ENCODE measurements around the gene UBE3D. TPM values are rescaled to one million over a fixed set of nuclear protein-coding genes. Genes with fewer than 3 reads are reported as not detected.

The UBE3D gene
- total and polyA plus RNA-seq, 4 donors: 2.8 to 21.2 (median 6.5) TPM

GRCh38 chr6:82984720-82985119 is 80.9 kb downstream of the UBE3D start:
- TF ChIP-seq, protein P1, sequence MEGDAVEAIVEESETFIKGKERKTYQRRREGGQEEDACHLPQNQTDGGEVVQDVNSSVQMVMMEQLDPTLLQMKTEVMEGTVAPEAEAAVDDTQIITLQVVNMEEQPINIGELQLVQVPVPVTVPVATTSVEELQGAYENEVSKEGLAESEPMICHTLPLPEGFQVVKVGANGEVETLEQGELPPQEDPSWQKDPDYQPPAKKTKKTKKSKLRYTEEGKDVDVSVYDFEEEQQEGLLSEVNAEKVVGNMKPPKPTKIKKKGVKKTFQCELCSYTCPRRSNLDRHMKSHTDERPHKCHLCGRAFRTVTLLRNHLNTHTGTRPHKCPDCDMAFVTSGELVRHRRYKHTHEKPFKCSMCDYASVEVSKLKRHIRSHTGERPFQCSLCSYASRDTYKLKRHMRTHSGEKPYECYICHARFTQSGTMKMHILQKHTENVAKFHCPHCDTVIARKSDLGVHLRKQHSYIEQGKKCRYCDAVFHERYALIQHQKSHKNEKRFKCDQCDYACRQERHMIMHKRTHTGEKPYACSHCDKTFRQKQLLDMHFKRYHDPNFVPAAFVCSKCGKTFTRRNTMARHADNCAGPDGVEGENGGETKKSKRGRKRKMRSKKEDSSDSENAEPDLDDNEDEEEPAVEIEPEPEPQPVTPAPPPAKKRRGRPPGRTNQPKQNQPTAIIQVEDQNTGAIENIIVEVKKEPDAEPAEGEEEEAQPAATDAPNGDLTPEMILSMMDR (IDR thresholded peaks at IDR 0.05; ENCODE audit: control extremely low read depth, extremely low read depth): no peak

GRCh38 chr6:82980086-82980485 is 85.6 kb downstream of the UBE3D start:
- ATAC-seq (ENCODE audit: insufficient read depth, low FRiP score) (no peak), DNase-seq (no peak)
- Histone ChIP-seq H3K36me3 (ENCODE audit: control insufficient read depth in 4 of 4, insufficient read depth in 4 of 4, low read length in 4 of 4) (no peaks in the 10 kb centered on the region), H3K27me3 (ENCODE audit: control insufficient read depth in 3 of 3, insufficient read depth in 3 of 3, low read length in 2 of 3) (no peaks in the 10 kb centered on the region), H3K9ac (ENCODE audit: insufficient read depth in 1 of 2, low read length in 2 of 2) (no peak overlapping the region), H3K4me1 (ENCODE audit: control insufficient read depth in 5 of 5, insufficient read depth in 5 of 5, low read length in 5 of 5) (no peaks in the 10 kb centered on the region), H3K9me3 (ENCODE audit: control insufficient read depth in 4 of 4, insufficient read depth in 3 of 4, low read length in 3 of 4) (peaks cover 0 to 2% (median 0%) of the 10 kb centered on the region in 4 donors), H3K27ac (ENCODE audit: low read depth in 1 of 2, low read length in 1 of 2) (no peak overlapping the region), H3K4me3 (no peak overlapping the region)
- 71 to 83% methylated on average over 1 of the region's 1 CpG for WGBS, 2 donors
- TF ChIP-seq, protein P1 (IDR thresholded peaks at IDR 0.05; ENCODE audit: control extremely low read depth, extremely low read depth): no peak

More at GRCh38 chr6:82984720-82985119, 80.9 kb downstream of the UBE3D start:
- Histone ChIP-seq H3K27me3 (ENCODE audit: control insufficient read depth in 3 of 3, insufficient read depth in 3 of 3, low read length in 2 of 3) (no peaks in the 10 kb centered on the region), H3K27ac (ENCODE audit: low read depth in 1 of 2, low read length in 1 of 2) (no peak overlapping the region), H3K4me1 (ENCODE audit: control insufficient read depth in 5 of 5, insufficient read depth in 5 of 5, low read length in 5 of 5) (peaks cover 0 to 9% (median 0%) of the 10 kb centered on the region in 5 donors), H3K4me3 (no peak overlapping the region), H3K36me3 (ENCODE audit: control insufficient read depth in 4 of 4, insufficient read depth in 4 of 4, low read length in 4 of 4) (no peaks in the 10 kb centered on the region), H3K9me3 (ENCODE audit: control insufficient read depth in 4 of 4, insufficient read depth in 3 of 4, low read length in 3 of 4) (no peaks in the 10 kb centered on the region), H3K9ac (ENCODE audit: insufficient read depth in 1 of 2, low read length in 2 of 2) (no peak overlapping the region)
- no peak for ATAC-seq (ENCODE audit: insufficient read depth, low FRiP score)
- no peak for DNase-seq

GRCh38 chr6:82979657-82980056 is 86.0 kb downstream of the UBE3D start:
- WGBS, 2 donors: 81 to 84% methylated on average over 1 of the region's 1 CpG
- TF ChIP-seq, protein P1 (IDR thresholded peaks at IDR 0.05; ENCODE audit: control extremely low read depth, extremely low read depth): no peak

GRCh38 chr6:82978362-82978945 is 87.2 kb downstream of the UBE3D start:
- 80 to 96% methylated on average over 3 of the region's 3 CpGs for WGBS, 2 donors
- Histone ChIP-seq H3K4me1 (ENCODE audit: control insufficient read depth in 5 of 5, insufficient read depth in 5 of 5, low read length in 5 of 5) (no peaks in the 10 kb centered on the region), H3K9me3 (ENCODE audit: control insufficient read depth in 4 of 4, insufficient read depth in 3 of 4, low read length in 3 of 4) (peaks cover 0 to 2% (median 0%) of the 10 kb centered on the region in 4 donors), H3K27ac (ENCODE audit: low read depth in 1 of 2, low read length in 1 of 2) (no peak overlapping the region), H3K4me3 (no peak overlapping the region), H3K36me3 (ENCODE audit: control insufficient read depth in 4 of 4, insufficient read depth in 4 of 4, low read length in 4 of 4) (no peaks in the 10 kb centered on the region), H3K9ac (ENCODE audit: insufficient read depth in 1 of 2, low read length in 2 of 2) (no peak overlapping the region), H3K27me3 (ENCODE audit: control insufficient read depth in 3 of 3, insufficient read depth in 3 of 3, low read length in 2 of 3) (no peaks in the 10 kb centered on the region)
- DNase-seq (no peak), ATAC-seq (ENCODE audit: insufficient read depth, low FRiP score) (no peak)
- TF ChIP-seq, protein P1 (IDR thresholded peaks at IDR 0.05; ENCODE audit: control extremely low read depth, extremely low read depth): no peak

More at GRCh38 chr6:82979657-82980056, 86.0 kb downstream of the UBE3D start:
- peaks cover 0 to 2% (median 0%) of the 10 kb centered on the region in 4 donors for H3K9me3 ChIP-seq (ENCODE audit: control insufficient read depth in 4 of 4, insufficient read depth in 3 of 4, low read length in 3 of 4)
- no peak for DNase-seq
- H3K36me3 ChIP-seq (ENCODE audit: control insufficient read depth in 4 of 4, insufficient read depth in 4 of 4, low read length in 4 of 4): no peaks in the 10 kb centered on the region
- no peak overlapping the region for H3K27ac ChIP-seq (ENCODE audit: low read depth in 1 of 2, low read length in 1 of 2)
- no peaks in the 10 kb centered on the region for H3K27me3 ChIP-seq (ENCODE audit: control insufficient read depth in 3 of 3, insufficient read depth in 3 of 3, low read length in 2 of 3)
- no peak for ATAC-seq (ENCODE audit: insufficient read depth, low FRiP score)
- H3K4me3 ChIP-seq: no peak overlapping the region
- no peak overlapping the region for H3K9ac ChIP-seq (ENCODE audit: insufficient read depth in 1 of 2, low read length in 2 of 2)
- H3K4me1 ChIP-seq (ENCODE audit: control insufficient read depth in 5 of 5, insufficient read depth in 5 of 5, low read length in 5 of 5): no peaks in the 10 kb centered on the region

All from lung (tissue), 12 donors.